Activated CD4-positive, alpha-beta T cell treated with anti-CD3 and anti-CD28 coated beads, Interleukin-2, amount 50 U/mL, for 1 hour (primary cell): ENCODE results near the gene PTGDR.

Experiments used
- DNase-seq: peaks from one replicate; pipeline ENCODE4 v3.0.0-alpha.2; 2020

PTGDR gene

GRCh38 chr14:52266179-52266578 lies 1.3 kb upstream of the PTGDR start:
- DNase-seq: no peak

DNA sequence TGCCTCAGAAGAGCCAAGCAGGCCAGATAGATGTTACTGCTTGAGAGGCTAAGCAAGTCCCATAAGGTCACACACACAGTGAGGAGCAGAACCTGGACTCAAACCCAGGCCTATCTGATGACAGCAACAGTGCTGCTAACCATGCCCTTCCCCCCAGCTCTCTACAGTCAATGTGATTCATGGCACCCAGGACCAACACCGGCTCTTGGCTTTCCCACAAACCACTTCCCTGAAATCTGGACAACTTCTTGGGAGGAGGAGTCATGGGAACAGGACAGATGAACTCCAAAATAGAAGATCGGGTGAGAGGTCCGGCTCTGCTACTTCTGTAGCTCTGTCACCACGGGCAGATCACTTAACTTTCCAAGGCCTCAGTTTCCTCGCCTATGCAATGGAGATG lies 716 bp upstream of the PTGDR start:
- no peak for DNase-seq

DNA sequence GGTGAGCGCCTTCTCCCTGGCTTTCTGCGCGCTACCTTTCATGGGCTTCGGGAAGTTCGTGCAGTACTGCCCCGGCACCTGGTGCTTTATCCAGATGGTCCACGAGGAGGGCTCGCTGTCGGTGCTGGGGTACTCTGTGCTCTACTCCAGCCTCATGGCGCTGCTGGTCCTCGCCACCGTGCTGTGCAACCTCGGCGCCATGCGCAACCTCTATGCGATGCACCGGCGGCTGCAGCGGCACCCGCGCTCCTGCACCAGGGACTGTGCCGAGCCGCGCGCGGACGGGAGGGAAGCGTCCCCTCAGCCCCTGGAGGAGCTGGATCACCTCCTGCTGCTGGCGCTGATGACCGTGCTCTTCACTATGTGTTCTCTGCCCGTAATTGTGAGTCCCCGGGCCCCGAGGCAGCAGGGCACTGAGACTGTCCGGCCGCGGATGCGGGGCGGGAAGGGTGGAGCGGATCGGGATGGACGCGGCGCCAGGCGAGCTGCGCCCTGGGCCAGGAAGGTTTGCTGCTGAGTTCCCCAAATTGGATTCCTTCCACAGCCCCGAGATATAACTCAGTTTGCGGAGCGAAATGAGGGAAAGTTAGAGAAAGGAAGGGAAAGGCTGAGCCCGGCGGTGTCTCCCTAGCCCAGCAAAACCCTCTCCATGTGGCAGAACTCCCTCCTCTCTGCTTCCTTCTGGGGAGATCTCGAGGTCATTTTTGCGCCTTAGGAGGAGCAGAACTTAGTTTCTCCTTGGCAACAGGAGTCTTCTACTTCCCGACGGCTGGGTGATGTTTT lies 972 bp downstream of the PTGDR start:
- no peak for DNase-seq

DNA sequence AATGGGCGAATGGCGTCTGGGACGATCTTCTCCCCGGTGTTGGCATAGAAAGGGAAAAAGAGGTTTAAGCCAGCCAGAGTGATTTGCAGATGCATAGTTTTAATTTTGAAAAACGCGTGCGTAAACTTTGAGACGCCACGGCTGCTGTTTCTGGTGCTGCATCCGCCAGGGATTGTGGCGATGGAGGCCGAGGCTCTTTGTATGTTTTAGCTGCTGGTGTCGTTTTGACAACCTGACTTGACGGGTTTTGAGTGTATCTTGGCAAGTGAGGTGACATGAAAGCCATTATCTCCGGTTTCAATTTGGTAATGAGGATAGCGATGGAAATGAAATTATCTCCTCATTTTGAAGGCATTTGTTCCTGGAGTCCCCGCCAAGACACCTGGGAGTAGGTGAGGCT lies 1.6 kb downstream of the PTGDR start:
- DNase-seq: no peak

DNA sequence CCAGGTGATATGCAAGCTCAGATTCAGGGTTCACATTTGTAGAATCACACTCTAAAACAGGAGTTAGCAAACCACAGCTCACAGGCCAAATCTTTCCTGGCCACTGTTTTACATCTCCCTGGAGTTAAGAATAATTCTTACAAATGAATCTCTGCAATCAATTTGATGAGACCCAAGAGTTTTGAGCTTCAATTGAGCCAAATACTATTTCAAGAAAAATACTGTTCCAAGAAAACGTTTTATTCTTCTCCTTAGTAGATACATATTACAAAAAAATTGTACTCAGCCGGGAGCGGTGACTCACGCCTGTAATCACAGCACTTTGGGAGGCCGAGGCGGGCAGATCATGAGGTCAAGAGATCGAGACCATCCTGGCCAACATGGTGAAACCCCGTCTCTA lies 2.5 kb downstream of the PTGDR start:
- no peak for DNase-seq

DNA sequence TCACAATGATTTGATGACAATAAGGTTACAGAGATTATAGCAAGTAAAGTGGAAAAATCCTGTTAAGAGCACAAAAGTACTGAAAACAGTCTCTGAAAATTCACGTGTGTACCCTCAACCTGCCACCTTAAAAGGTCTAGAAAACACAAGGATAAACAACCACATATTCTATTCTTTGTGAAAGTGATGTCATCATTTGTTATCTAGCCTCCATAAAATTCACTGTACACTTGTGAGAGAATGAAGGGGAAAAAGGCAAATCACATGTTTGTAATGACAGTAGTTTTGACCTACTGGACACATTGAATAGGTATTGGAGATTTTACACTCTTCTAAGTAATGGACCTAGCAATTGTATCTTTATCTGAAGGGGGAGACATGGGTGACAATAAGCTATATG lies 4.0 kb downstream of the PTGDR start:
- DNase-seq: no peak

DNA sequence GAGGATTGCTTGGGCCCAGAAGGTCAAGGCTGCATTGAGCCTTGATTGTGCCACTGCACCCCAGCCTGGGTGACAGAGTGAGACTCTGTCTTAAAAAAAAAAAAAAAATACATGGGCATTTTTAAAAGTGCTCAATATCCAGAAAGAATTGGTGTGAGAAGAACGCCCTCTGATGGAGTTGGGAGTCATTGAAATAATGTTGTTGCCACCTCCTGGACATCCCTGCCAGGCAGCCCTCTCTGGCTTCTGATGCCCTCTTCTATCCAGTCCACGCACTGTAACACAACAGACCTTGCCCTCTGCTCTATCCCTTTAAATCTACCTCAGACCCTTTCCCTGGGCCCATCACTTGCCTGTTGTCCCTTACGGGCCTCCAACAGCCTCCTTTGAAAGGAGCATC lies 4.9 kb downstream of the PTGDR start:
- no peak for DNase-seq

- no peak for DNase-seq
Observed at GRCh38 chr14:52275372-52275771, 7.9 kb downstream of the PTGDR start.

GRCh38 chr14:52277552-52277951 lies 10.1 kb downstream of the PTGDR start:
- DNase-seq: no peak

GRCh38 chr14:52279408-52279807 lies 11.9 kb downstream of the PTGDR start:
- no peak for DNase-seq

DNA sequence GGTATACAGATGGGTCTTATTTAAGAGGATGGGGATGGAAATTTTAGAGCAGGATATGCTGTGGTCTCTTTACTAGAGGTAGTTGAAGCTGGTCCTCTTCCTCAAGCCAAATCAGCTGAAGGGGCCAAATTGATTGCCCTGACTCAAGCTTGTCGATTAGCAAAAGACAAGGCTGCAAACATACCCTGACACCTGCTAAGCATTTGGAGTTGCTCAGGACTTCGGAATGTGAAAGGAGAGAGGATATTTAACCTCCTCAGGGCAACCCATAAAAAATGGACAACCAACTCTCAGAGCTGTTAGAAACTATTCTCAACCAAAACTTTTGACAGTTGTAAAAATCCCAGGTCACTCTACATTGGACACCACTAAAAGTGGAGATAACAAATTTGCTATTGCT lies 15.6 kb downstream of the PTGDR start:
- no peak for DNase-seq

DNA sequence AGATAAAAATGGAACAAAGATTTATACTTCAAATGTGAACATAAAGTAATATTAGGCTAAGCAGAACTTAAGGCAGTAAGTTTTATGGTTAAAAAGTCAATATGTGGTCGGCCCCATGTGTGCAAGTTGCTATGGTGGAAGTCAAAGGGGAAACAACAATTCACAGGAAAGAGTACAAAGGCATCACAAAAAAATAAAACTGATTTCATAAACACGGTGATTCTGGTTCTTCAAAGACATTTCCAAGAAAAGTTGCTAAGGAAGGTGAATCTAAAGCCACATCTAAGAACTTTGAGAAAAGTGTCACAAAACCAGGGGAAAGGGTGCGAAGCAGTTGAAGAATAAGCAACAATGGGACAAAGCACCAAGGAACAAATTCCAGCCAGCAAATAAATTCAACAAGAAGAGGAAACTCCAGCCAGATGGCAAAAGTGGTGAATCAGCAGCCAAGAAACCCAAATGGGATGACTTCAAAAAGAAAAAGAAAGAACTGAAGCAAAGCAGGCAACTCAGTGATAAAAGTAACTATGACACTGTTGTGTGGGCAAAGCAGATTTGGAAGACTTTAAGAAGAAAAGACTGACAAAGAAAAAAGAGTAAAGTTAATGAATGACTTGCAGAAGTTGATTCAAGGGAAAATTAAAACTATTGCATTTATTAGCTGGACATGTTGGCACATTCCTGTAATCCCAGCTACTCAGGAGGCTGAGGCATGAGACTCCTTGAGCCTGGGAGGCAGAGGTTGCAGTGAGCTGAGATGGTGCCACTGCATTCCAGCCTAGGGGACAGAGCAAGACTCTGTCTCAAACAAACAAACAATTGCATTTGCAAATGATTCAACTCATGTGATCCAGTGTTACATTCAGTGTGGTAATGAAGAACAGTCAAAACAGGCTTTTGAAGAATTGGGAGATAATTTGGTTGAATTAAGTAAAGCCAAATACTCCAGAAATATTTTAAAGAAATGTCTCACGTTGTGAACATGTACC lies 19.5 kb downstream of the PTGDR start:
- no peak for DNase-seq

DNA sequence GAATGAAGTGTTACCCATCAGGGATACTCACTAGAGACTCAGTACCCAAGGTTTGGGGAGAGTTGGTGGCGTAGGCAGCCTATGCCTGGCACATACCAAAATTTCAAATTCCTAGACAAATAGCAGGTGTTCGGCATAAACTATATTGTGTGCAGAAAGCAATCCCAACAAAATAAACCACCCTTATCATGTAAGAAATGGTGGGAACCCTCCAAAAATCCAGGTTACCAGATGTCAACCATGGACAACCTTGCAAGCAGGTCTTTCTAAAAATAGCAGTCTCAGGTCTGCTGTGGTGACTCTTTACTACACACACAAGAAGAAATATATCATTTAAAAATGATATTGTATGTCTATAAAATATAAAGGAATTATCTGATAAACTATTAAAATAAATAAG lies 28.9 kb downstream of the PTGDR start:
- DNase-seq: no peak

DNA sequence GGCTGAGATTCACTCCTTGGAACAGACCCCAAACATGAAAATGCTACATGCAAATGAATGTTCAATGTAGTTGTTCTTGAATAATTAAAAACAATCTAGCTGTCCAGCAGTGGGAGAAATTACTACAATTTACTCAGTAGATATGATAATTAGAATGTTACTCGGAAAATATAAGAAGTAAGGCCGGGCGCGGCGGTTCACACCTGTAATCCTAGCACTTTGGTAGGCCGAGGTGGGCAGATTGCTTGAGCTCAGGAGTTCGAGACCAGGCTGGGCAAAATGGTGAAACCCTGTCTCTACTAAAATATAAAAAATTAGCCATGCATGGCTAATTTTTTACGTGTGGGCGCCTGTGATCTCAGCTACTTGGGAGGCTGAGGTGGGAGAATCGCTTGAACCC lies 31.3 kb downstream of the PTGDR start:
- no peak for DNase-seq

DNA sequence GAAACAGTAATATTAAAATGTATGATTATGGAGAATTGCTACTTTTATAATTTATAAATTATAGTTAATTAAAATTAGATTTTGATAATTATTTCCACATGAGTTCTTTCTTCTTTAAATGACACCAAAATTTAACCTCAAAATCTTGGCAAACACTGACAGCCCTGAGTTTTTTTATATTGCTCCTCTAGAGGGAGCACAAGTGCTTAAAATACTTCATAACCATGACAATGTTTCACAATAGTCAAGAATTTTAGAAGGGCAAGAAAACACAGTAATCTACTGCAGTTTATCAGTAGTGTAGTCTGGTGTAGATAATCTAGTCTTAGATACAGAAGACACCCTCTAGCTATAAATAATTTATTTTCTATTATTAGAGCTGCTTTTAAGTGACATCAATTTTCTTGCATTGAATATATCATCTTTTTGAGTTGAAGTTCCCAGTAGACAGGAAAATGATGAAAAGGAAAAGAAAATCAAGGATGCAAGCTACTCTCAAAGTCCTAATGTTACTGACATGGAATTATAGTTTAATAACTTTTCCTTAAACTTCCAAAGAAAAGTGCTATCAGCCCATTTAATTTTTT lies 32.3 kb downstream of the PTGDR start:
- no peak for DNase-seq

DNA sequence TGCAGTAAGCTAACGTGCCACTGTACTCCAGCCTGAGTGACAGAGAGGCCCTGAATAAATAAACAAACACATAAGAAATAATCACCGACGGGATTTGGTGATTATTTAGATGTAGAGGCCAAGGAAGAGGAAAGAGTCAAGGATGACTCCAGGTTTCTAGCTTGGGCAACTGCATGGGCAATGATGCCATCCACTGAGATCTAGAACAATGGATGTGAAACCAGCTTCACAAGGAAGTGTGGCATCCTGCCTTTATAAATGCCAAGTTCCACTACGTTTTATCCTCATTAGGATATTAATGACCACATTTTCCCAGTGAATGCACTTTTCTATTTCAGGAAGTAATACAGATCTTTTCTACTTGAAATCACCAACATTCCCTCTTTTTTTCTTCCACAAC lies 35.7 kb downstream of the PTGDR start:
- DNase-seq: no peak

GRCh38 chr14:52304248-52304904 lies 36.9 kb downstream of the PTGDR start:
- no peak for DNase-seq

- DNase-seq: no peak
Observed at GRCh38 chr14:52305014-52305413, 37.5 kb downstream of the PTGDR start.

- no peak for DNase-seq
Observed at GRCh38 chr14:52307376-52307775, 39.9 kb downstream of the PTGDR start.

- no peak for DNase-seq
Observed at GRCh38 chr14:52307905-52308304, 40.4 kb downstream of the PTGDR start.

DNA sequence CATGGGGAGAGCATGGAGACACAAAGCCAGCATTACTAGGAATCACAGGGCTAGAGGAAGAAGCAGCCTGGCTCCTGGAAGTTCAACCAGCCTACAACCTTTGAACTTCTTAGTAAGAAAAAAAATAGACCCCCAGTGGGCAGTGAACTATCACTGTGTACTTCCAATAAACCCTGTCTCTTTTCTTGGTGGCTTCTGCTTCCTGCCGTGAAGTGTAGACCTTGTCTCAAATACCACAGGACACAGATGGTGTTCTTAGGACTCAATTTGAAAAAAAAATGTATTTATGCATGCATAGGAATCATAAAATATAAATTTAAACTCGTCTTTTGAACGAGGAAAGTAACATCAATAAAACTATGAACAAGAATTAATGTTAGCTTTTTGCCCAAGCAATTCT lies 43.0 kb downstream of the PTGDR start:
- no peak for DNase-seq

DNA sequence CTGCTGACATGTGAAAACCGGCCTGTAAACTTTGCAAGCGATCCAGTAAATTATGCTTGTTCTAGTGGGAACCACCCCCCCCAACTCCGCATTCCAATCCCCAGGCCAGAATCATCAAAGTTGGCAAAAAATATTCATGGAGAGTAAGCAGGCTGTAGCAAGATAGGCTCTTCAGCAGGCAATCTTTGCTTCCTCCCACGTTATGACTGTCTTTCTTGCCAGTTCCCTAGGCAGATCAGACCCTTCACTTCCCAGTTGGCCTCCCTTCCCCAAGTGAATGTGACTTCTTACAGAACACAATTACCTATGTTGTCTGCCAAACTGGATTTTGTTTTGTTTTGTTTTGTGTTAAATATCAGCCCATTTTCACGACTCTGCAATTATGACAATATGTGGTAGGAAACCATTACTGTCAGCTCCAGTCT lies 45.4 kb downstream of the PTGDR start:
- no peak for DNase-seq

GRCh38 chr14:52313462-52313861 lies 46.0 kb downstream of the PTGDR start:
- DNase-seq: no peak
